Upper lobe of right lung (tissue), 1 donor: ENCODE data around the gene PTPRN2. TPM values are rescaled to one million over a fixed set of nuclear protein-coding genes. Genes with fewer than 3 reads are reported as not detected.

Experiments used
- ATAC-seq: fragments of 200-7000 bp; cut with Tn5 transposase; one replicate; pipeline ENCODE4 v1.9.1; 2020; ENCODE audit warnings: mild to moderate bottlenecking, moderate library complexity
- DNase-seq: peaks from one replicate; pipeline ENCODE4 v3.0.0-alpha.2; 2020
- H3K27ac ChIP-seq: fragments of 200-600 bp; one replicate; pipeline ENCODE4 v1.8.0; 2022
- H3K27me3 ChIP-seq: fragments of 200-600 bp; one replicate; pipeline ENCODE4 v1.8.0; 2022; ENCODE audit warnings: mild to moderate bottlenecking
- H3K36me3 ChIP-seq: fragments of 200-600 bp; one replicate; pipeline ENCODE4 v1.8.0; 2022
- H3K4me1 ChIP-seq: fragments of 200-600 bp; one replicate; pipeline ENCODE4 v1.8.0; 2022
- H3K4me3 ChIP-seq: fragments of 200-600 bp; one replicate; pipeline ENCODE4 v1.8.0; 2022; ENCODE audit warnings: mild to moderate bottlenecking
- H3K9me3 ChIP-seq: fragments of 200-600 bp; one replicate; pipeline ENCODE4 v1.8.0; 2022
- CTCF ChIP-seq: fragments of 200-600 bp; IDR thresholded peaks from one replicate; pipeline ENCODE4 v1.8.0; 2022; ENCODE audit warnings: antibody characterized with exemption
- intact Hi-C: fragments of 100-400 bp; cut with DNase I; formaldehyde crosslinking; loops from one replicate; pipeline ENCODE4 v1.11.0; 2022
- total RNA-seq: library from RNA; stranded (reverse); fragmentation: NEBNext Ultra II Directional; extraction: Animal tissue kit (Norgen Biotek cat#: 25700); gene quantifications from one replicate; pipeline ENCODE4 v1.2.1, GENCODE V29; 2021
- donor health status: DM: no; HTN: yes; CAD: no; lungs with severe emphysema.

The PTPRN2 gene
- total RNA-seq, 1 donor from 2014 or later, result 4.9 TPM

- Histone ChIP-seq H3K9me3 (no peaks in the 10 kb centered on the region), H3K27me3 (peaks cover 9% of the 10 kb centered on the region), H3K36me3 (no peaks in the 10 kb centered on the region), H3K27ac (no peak overlapping the region), H3K4me1 (no peaks in the 10 kb centered on the region), H3K4me3 (no peak overlapping the region)
- no peak for DNase-seq
- ATAC-seq, result no peak
- TF ChIP-seq CTCF, result no peak
- intact Hi-C loops, result no loop called here
These were observed 95.3 kb downstream of the PTPRN2 start for GRCh38 chr7:158492367-158492764.

- H3K9me3 ChIP-seq, result no peaks in the 10 kb centered on the region
- peaks cover 9% of the 10 kb centered on the region for H3K27me3 ChIP-seq
- H3K4me3 ChIP-seq, result no peak overlapping the region
- ATAC-seq, result no peak
- H3K4me1 ChIP-seq, result no peaks in the 10 kb centered on the region
- no peaks in the 10 kb centered on the region for H3K36me3 ChIP-seq
- H3K27ac ChIP-seq, result no peak overlapping the region
- TF ChIP-seq CTCF, result no peak
- no peak for DNase-seq
- intact Hi-C loops, result no loop called here
These were observed 96.5 kb downstream of the PTPRN2 start for GRCh38 chr7:158491094-158491493.

- H3K36me3 ChIP-seq, result no peaks in the 10 kb centered on the region
- H3K4me3 ChIP-seq, result no peak overlapping the region
- intact Hi-C loops, result no loop called here
- H3K9me3 ChIP-seq, result no peaks in the 10 kb centered on the region
- no peak for TF ChIP-seq CTCF
- no peak overlapping the region for H3K27ac ChIP-seq
- peaks cover 3% of the 10 kb centered on the region for H3K27me3 ChIP-seq
- no peaks in the 10 kb centered on the region for H3K4me1 ChIP-seq
- DNase-seq (no peak), ATAC-seq (peak; percentile 5)
These were observed 97.3 kb downstream of the PTPRN2 start for GRCh38 chr7:158490171-158490782.

GRCh38 chr7:158489462-158490155 is 98.0 kb downstream of the PTPRN2 start:
- intact Hi-C loops, result no loop called here
- no peak for DNase-seq
- H3K36me3 ChIP-seq, result no peaks in the 10 kb centered on the region
- no peak overlapping the region for H3K27ac ChIP-seq
- no peaks in the 10 kb centered on the region for H3K9me3 ChIP-seq
- no peaks in the 10 kb centered on the region for H3K4me1 ChIP-seq
- no peaks in the 10 kb centered on the region for H3K27me3 ChIP-seq
- H3K4me3 ChIP-seq, result no peak overlapping the region
- no peak for TF ChIP-seq CTCF
- no peak for ATAC-seq

GRCh38 chr7:158488181-158488971 is 99.2 kb downstream of the PTPRN2 start:
- intact Hi-C loops, result no loop called here
- H3K4me1 ChIP-seq, result no peaks in the 10 kb centered on the region
- no peak for DNase-seq
- H3K36me3 ChIP-seq, result no peaks in the 10 kb centered on the region
- no peaks in the 10 kb centered on the region for H3K9me3 ChIP-seq
- no peak for ATAC-seq
- no peak for TF ChIP-seq CTCF
- no peak overlapping the region for H3K4me3 ChIP-seq
- H3K27ac ChIP-seq, result no peak overlapping the region
- no peaks in the 10 kb centered on the region for H3K27me3 ChIP-seq
